ENCODE data around the gene UBAC1.

DNA sequence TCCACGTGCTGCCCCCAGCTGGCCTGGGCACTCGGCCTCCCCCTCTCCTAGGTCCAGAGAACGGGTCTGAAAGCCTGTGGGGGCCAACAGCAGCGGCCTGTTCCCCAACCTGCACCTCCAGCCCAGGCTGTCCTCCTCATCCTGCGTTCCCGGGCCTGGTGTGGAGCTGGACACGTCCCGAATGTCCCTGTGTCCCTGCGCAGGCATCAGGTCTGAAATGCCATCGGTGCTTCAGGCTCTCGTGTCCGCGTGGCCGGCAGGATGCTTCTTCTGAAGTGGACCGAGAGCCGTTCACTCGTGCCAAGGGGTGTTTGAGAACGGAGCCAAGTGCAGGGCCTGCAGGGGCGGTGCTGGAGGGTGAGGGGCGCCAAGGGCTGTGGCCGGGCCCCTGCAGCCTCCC lies 24.7 kb upstream of the UBAC1 start:
- no peak for TF ChIP-seq POLR2AphosphoS5 (IDR thresholded peaks at IDR 0.05; ENCODE audit: low read depth)
- TF ChIP-seq, protein P1, sequence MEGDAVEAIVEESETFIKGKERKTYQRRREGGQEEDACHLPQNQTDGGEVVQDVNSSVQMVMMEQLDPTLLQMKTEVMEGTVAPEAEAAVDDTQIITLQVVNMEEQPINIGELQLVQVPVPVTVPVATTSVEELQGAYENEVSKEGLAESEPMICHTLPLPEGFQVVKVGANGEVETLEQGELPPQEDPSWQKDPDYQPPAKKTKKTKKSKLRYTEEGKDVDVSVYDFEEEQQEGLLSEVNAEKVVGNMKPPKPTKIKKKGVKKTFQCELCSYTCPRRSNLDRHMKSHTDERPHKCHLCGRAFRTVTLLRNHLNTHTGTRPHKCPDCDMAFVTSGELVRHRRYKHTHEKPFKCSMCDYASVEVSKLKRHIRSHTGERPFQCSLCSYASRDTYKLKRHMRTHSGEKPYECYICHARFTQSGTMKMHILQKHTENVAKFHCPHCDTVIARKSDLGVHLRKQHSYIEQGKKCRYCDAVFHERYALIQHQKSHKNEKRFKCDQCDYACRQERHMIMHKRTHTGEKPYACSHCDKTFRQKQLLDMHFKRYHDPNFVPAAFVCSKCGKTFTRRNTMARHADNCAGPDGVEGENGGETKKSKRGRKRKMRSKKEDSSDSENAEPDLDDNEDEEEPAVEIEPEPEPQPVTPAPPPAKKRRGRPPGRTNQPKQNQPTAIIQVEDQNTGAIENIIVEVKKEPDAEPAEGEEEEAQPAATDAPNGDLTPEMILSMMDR (IDR thresholded peaks at IDR 0.05; ENCODE audit: insufficient read depth, low read length) = no peak
- TF ChIP-seq, protein P2, sequence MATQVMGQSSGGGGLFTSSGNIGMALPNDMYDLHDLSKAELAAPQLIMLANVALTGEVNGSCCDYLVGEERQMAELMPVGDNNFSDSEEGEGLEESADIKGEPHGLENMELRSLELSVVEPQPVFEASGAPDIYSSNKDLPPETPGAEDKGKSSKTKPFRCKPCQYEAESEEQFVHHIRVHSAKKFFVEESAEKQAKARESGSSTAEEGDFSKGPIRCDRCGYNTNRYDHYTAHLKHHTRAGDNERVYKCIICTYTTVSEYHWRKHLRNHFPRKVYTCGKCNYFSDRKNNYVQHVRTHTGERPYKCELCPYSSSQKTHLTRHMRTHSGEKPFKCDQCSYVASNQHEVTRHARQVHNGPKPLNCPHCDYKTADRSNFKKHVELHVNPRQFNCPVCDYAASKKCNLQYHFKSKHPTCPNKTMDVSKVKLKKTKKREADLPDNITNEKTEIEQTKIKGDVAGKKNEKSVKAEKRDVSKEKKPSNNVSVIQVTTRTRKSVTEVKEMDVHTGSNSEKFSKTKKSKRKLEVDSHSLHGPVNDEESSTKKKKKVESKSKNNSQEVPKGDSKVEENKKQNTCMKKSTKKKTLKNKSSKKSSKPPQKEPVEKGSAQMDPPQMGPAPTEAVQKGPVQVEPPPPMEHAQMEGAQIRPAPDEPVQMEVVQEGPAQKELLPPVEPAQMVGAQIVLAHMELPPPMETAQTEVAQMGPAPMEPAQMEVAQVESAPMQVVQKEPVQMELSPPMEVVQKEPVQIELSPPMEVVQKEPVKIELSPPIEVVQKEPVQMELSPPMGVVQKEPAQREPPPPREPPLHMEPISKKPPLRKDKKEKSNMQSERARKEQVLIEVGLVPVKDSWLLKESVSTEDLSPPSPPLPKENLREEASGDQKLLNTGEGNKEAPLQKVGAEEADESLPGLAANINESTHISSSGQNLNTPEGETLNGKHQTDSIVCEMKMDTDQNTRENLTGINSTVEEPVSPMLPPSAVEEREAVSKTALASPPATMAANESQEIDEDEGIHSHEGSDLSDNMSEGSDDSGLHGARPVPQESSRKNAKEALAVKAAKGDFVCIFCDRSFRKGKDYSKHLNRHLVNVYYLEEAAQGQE (IDR thresholded peaks at IDR 0.05; ENCODE audit: insufficient replicate concordance, low read depth) = no peak
- no peak for TF ChIP-seq GABPA (IDR thresholded peaks at IDR 0.05; ENCODE audit: low read depth)
- no peak for TF ChIP-seq SPI1 (IDR thresholded peaks at IDR 0.05; ENCODE audit: borderline replicate concordance, low read depth)

All from HL-60 (cell line).